EL (cell line): ENCODE measurements around the gene FOXF1.

Source experiments
- DNase-seq: peaks from one replicate; pipeline ENCODE4 v3.0.0-alpha.2; 2016

FOXF1 gene

GRCh38 chr16:86492961-86493629 lies 17.2 kb upstream of the FOXF1 start:
- DNase-seq, result no peak

DNA sequence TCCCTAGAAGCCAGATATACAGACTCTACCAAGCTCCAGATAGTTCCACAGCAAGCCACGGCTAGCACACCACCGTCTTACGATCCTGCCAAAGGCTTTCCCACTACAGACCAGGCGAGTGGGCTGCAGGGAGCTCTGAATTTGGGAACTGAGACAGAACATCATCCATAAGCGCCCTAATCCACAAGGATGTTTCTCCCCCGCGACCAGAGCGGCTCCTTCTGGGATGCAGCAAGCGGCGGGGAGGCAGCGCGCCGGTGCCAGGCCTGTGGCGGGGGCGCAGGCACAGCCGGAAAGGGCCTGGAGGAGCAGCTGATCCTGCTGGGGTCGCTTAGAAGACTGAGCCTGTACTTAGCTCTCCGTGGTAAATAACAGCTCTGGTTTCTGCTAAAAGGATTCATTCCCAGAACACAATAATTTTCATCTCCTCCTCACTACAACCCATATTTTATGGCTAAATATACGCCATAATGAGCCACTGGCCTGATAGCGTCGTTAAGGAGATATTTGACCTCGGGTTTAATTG lies 16.2 kb upstream of the FOXF1 start:
- no peak for DNase-seq

GRCh38 chr16:86494565-86495356 lies 15.6 kb upstream of the FOXF1 start:
- no peak for DNase-seq

DNA sequence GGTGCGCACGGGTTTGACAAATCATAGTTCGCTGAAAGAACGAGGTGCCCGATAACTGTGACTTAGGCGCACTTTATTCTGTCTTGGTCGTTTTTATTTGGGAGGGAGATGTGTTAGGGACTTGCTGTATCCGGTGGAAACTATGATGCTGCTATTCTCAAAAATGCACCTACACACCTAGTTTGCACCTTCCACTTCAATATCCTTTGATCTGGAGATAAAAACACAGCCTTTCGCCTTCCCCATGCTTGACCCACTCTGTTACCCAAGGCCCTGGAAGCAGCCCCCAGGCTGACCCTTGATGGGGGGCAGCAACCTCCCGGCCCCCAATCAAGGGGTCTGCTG lies 15.0 kb upstream of the FOXF1 start:
- DNase-seq, result no peak

DNA sequence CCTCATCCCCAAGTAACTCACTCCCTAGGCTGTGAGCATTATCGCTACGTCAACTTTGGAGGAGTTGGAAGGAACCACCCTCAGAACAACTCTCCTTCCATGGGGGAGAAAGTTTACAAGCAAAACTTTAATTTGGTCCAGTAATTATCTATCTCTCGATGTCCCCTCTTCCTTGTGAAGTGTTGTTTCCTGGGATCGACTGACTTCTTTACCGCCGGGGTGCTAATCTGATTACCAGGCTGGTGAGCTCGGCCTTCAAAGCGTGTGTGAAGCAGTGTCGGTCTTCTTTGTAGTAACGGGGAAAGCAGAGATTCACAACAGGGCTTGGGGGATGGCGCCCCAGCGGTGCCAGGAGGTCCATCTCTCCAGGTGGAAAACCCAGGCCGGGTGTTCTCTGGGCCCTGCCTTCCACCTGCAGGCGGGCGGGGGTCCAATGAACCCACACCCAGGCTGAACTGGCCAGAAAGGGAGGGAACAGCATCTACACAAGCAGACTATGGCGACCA lies 14.5 kb upstream of the FOXF1 start:
- no peak for DNase-seq

GRCh38 chr16:86496262-86496928 lies 13.9 kb upstream of the FOXF1 start:
- DNase-seq, result no peak

GRCh38 chr16:86496929-86497461 lies 13.3 kb upstream of the FOXF1 start:
- no peak for DNase-seq

GRCh38 chr16:86497551-86498021 lies 12.7 kb upstream of the FOXF1 start:
- no peak for DNase-seq

- no peak for DNase-seq
Observed at GRCh38 chr16:86498155-86498670, 12.1 kb upstream of the FOXF1 start.

GRCh38 chr16:86498671-86499439 lies 11.5 kb upstream of the FOXF1 start:
- DNase-seq, result no peak

GRCh38 chr16:86499440-86499786 lies 10.9 kb upstream of the FOXF1 start:
- no peak for DNase-seq

DNA sequence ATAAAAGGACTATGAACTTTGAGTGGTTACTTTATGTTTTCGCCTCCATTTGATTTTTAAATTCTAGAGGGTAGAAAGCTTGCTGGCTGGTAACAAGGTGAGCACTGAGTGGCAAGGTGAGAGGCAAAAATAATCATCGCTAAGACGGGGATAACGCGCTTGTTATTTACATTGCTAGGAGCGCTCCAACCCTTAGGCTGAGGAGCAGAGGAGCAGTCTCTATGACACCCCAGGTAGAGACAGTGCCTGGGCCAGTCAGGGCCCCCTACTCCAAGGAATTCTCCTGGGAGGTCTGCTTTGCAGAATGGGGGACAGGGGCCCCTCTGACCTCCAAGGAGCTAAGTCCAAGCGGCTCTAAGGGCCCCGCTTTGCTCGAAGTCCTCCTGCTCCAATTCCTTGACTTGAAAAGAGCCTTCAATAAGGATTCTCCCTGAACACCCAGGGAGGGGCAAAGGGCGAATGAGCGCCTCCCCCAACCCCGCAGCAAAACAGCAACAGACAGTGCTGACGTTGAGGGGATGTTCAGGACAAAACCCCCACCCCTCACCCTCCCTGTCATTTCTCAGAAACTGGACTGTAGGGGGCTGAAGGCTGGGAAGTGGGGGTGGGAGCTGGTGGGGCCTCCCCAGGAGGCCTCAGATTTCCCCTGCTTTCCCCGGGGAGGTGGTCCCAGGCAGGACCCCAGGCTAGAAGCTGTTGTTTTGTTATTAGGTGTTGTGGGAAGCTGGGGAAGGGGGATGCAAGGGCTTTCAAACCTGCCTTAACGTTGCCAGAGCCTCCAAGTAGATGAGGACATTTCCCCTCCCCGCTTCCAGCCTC lies 10.2 kb upstream of the FOXF1 start:
- no peak for DNase-seq

DNA sequence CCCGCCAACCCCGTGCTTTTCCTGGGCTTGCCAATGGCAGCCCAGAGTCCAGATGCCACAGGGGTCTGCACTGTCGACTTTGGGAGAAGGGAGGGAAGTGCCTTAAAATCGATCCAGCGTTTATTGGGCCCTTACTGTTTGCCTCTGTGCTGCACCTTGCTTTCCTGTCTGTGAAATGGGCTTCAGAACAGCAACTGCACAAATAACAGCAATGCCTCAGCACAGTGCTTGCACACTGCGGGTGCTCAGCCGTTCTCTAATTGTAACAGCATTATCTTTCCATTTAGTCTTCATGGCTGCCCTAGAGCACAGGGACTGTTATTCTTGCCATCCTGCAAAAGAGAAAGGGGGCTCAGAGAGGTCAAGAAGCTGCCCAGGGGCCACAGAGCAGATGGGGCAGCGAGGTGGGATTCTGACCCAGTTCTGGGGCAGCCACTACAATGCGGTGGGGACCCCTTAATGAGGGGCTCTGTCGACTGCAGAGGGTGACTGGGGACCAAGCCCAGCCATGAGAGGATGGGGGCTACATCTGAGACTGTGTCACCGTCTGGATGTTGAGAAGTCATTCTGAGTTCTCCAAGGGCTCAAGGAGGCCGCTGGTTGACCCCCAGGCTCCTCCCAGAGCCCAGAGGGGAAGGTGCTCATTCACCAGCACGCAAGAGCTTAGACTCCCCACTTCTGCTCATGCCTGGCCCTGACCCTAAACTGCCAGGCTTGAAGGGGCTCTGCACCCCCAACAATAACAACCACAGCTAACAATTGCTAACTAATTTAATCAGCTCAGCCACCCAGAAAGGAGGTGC lies 9.4 kb upstream of the FOXF1 start:
- DNase-seq, result no peak

- DNase-seq, result no peak
Observed at GRCh38 chr16:86501989-86502855, 8.1 kb upstream of the FOXF1 start.

GRCh38 chr16:86502856-86503748 lies 7.2 kb upstream of the FOXF1 start:
- no peak for DNase-seq

DNA sequence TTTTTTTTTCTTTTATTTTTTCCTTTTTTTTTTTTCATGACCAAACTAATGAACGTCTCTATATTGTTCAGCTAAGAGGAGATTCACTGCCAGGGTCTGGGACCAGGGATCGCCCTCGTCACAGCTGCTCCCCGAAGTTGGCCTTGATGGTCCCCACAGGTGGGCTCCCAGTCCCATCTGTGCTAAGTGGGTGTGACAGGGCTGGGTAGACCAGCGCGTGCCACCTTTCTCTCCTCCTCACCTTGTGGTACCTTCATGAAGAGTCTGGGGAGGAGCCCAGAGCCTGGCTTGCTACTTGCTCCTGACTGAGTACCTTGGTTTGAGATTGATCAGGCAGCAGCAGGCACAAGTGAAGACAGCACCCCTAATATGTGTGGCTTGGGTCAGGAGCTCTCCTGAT lies 6.5 kb upstream of the FOXF1 start:
- no peak for DNase-seq

DNA sequence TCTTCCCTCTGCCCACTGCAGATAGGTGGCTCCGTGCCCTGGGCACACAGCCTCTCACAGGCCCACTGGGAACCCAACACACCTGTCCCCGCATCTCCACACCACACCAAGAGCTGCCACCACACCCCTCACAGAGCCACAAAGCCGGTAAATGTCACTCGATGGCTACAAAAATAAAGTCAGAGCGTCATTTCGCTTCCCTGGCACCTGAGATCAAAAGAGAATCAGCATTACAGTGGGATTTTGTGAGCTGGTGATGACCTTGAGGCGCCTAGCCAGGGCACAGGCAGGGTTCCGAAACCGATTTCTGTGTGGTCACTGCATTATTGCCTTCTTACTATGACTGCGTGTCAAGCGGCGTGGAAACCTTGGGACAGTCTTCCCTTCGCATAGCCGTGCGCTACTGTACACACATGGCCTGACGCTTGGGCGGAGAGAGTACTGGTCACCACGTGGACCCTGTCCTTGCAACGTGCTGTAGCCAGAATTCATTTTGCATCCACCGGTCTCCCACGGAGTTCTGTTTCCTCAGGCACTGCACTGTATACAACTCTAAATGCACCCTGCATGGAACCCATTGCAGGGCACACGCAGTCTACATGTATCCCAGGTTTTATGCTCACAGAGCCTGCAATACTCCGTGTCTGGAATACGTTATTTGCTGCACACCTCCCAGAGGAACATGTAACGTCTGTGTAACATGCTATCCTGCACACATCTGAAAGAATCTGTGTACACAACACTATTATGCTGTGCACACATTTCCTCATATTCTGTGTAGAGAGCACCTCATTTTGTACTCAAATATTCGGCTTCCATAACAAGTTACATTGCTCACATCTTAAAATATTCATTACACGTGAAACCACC lies 5.8 kb upstream of the FOXF1 start:
- no peak for DNase-seq
